Spleen (tissue), 11 donors: ENCODE results near the gene TCF7L2. TPM values are rescaled to one million over a fixed set of nuclear protein-coding genes. Genes with fewer than 3 reads are reported as not detected.

Experiments
- DNase-seq: peaks from one replicate; pipeline ENCODE4 v3.0.0-alpha.2; 2020
- H3K27ac ChIP-seq, 8 donors: fragments of 200-600 bp; sonication (generic) in 7 of 8; 1 replicate in 4 of 8; 2 replicates in 4 of 8; pipeline versions ENCODE4 v1.5.0 to v1.8.0; 2016 to 2021; ENCODE audit warnings: inconsistent platforms in 4 of 8, mild to moderate bottlenecking in 4 of 8, moderate library complexity in 1 of 8
- H3K27me3 ChIP-seq, 7 donors: fragments of 200-600 bp; sonication (generic) in 6 of 7; replicated peaks in 1 of 7; 1 replicate in 4 of 7; 2 replicates in 3 of 7; pipeline versions ENCODE4 v1.5.0 to v1.8.0; 2016 to 2021; ENCODE audit warnings: inconsistent platforms in 3 of 7, mild to moderate bottlenecking in 1 of 7
- H3K36me3 ChIP-seq, 6 donors: fragments of 200-600 bp; sonication (generic) in 5 of 6; 1 replicate in 4 of 6; 2 replicates in 2 of 6; pipeline versions ENCODE4 v1.5.0 to v1.8.0; 2016 to 2021; ENCODE audit warnings: inconsistent platforms in 2 of 6
- H3K4me1 ChIP-seq, 6 donors: fragments of 200-600 bp; sonication (generic) in 5 of 6; 1 replicate in 3 of 6; 2 replicates in 3 of 6; pipeline versions ENCODE4 v1.5.0 to v1.8.0; 2016 to 2021; ENCODE audit warnings: inconsistent platforms in 3 of 6
- H3K4me3 ChIP-seq, 8 donors: fragments of 200-600 bp; sonication (generic) in 7 of 8; 1 replicate in 4 of 8; 2 replicates in 4 of 8; pipeline versions ENCODE4 v1.5.0 to v1.8.0; 2016 to 2021; ENCODE audit warnings: inconsistent platforms in 4 of 8, mild to moderate bottlenecking in 4 of 8, moderate library complexity in 2 of 8
- H3K9me3 ChIP-seq, 8 donors: fragments of 200-600 bp; sonication (generic) in 7 of 8; 1 replicate in 4 of 8; 2 replicates in 4 of 8; pipeline versions ENCODE4 v1.5.0 to v1.8.0; 2016 to 2021; ENCODE audit warnings: inconsistent platforms in 4 of 8
- POLR2A ChIP-seq, 3 donors: fragments of 450-650 bp; IDR thresholded peaks; one replicate each; pipeline ENCODE4 v1.5.1; 2017; ENCODE audit warnings: antibody characterized with exemption in 3 of 3, mild to moderate bottlenecking in 1 of 3
- POLR2AphosphoS5 ChIP-seq, 3 donors: sonication (generic); formaldehyde crosslinking; IDR thresholded peaks; one replicate each; pipeline ENCODE4 v1.5.1; 2017; ENCODE audit warnings: antibody characterized with exemption in 3 of 3
- WGBS, 5 donors: extraction: QIAGEN DNeasy Blood & Tissue Kit in 3 of 5; methylation state at CpG; one replicate each; pipeline versions ENCODE4 v1.1.5 to v1.1.7; 2013 to 2018; 5-methylcytosine and 5-hydroxymethylcytosine counted together
- intact Hi-C: fragments of 100-400 bp; cut with DNase I; formaldehyde crosslinking; loops from one replicate; pipeline ENCODE4 v1.15.0; 2023; ENCODE audit warnings: low total_unique reads
- polyA plus RNA-seq, 3 donors: library from polyadenylated mRNA; stranded (reverse); fragments of 200-250 nt; gene quantifications; one replicate each; pipeline ENCODE4 v1.2.1, GENCODE V29; 2013
- total RNA-seq, 7 donors: library from RNA; depleted of rRNA in 3 of 7; stranded (reverse); fragments of >200 nt in 3 of 7; fragmentation: NEBNext Ultra II Directional in 4 of 7; extraction: Animal tissue kit (Norgen Biotek cat#: 25700) in 4 of 7; gene quantifications; one replicate each; pipeline versions ENCODE4 v1.1.0 to v1.2.1, GENCODE V29; 2016 to 2021
- TF ChIP-seq, protein P1 (sequence below), 11 experiments: fragments of 200-600 bp in 7 of 11; fragments of 450-650 bp in 4 of 11; sonication (generic) in 4 of 11; IDR thresholded peaks in 8 of 11; conservative IDR thresholded peaks in 3 of 11; 1 replicate in 7 of 11; 2 replicates in 4 of 11; pipeline versions ENCODE4 v1.4.0 to v1.8.0; 2016 to 2021; ENCODE audit warnings: antibody characterized with exemption in 11 of 11, inconsistent platforms in 4 of 11, mild to moderate bottlenecking in 1 of 11
- donor health status: healthy with polysubstance abuse.
- donor health status: DM: no; HTN: no; CAD: no; lungs with moderate emphysema.
- donor health status: DM: no; HTN: no; CAD: no.
- donor health status: Bipolar disorder and iron deficiency.
- donor health status: healthy.
- donor health status: DM: no; HTN: no; CAD: no.
- donor health status: DM: yes; HTN: yes; CAD: no.

TCF7L2 gene
- total and polyA plus RNA-seq, 10 donors: 4.6 to 85.6 (median 34.7) TPM

DNA sequence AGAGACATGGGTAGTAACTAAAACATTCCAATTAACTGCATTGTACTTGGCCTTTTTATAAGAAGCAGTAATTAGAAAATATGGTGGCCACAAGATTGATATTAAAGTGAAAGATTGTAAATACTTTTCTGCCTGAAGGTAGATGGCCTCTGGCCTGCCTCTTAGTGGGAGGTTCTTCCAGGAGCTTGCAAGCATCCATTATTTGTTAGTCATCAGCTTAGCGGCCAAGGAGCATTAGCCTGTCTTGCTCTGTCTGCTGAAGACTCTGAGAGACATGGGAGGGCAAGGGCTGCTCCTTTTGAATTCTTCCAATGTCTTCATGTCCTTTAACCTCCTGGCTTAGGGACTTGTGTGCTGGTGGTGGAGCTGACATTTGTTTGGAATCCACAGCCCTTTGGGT is 80.4 kb downstream of the TCF7L2 start:
- Histone ChIP-seq H3K27ac (no peak overlapping the region), H3K4me1 (peaks cover 0 to 69% (median 20%) of the 10 kb centered on the region in 6 donors), H3K36me3 (no peaks in the 10 kb centered on the region), H3K27me3 (no peaks in the 10 kb centered on the region), H3K9me3 (no peaks in the 10 kb centered on the region), H3K4me3 (no peak overlapping the region)
- no peak for TF ChIP-seq POLR2A (IDR thresholded peaks at IDR 0.05)
- TF ChIP-seq POLR2AphosphoS5 (IDR thresholded peaks at IDR 0.05): no peak
- TF ChIP-seq, protein P1, sequence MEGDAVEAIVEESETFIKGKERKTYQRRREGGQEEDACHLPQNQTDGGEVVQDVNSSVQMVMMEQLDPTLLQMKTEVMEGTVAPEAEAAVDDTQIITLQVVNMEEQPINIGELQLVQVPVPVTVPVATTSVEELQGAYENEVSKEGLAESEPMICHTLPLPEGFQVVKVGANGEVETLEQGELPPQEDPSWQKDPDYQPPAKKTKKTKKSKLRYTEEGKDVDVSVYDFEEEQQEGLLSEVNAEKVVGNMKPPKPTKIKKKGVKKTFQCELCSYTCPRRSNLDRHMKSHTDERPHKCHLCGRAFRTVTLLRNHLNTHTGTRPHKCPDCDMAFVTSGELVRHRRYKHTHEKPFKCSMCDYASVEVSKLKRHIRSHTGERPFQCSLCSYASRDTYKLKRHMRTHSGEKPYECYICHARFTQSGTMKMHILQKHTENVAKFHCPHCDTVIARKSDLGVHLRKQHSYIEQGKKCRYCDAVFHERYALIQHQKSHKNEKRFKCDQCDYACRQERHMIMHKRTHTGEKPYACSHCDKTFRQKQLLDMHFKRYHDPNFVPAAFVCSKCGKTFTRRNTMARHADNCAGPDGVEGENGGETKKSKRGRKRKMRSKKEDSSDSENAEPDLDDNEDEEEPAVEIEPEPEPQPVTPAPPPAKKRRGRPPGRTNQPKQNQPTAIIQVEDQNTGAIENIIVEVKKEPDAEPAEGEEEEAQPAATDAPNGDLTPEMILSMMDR (IDR thresholded peaks at IDR 0.05 in 8 of 11, conservative IDR thresholded peaks at IDR 0.05 in 3 of 11): no peak
- WGBS, 5 donors: 83 to 100% (median 94%) methylated on average over 1 of the region's 1 CpG
- intact Hi-C loops: no loop called here
- DNase-seq: no peak

- intact Hi-C loops: no loop called here
- Histone ChIP-seq H3K4me1 (peaks cover 0 to 65% (median 22%) of the 10 kb centered on the region in 6 donors), H3K27me3 (no peaks in the 10 kb centered on the region), H3K36me3 (no peaks in the 10 kb centered on the region), H3K4me3 (no peak overlapping the region), H3K27ac (no peak overlapping the region), H3K9me3 (no peaks in the 10 kb centered on the region)
- 77 to 83% (median 80%) methylated on average over 1 of the region's 1 CpG for WGBS, 5 donors
- TF ChIP-seq POLR2AphosphoS5 (IDR thresholded peaks at IDR 0.05) (no peak), POLR2A (IDR thresholded peaks at IDR 0.05) (no peak)
- TF ChIP-seq, protein P1 (IDR thresholded peaks at IDR 0.05 in 8 of 11, conservative IDR thresholded peaks at IDR 0.05 in 3 of 11): no peak
- DNase-seq: no peak
These were observed 81.1 kb downstream of the TCF7L2 start for GRCh38 chr10:113031147-113031546.

GRCh38 chr10:113033991-113034390 is 83.9 kb downstream of the TCF7L2 start:
- TF ChIP-seq POLR2AphosphoS5 (IDR thresholded peaks at IDR 0.05) (no peak), POLR2A (IDR thresholded peaks at IDR 0.05) (peak in 1 of 3 donors; percentile 6)
- peaks cover 0 to 38% (median 8%) of the 10 kb centered on the region in 6 donors for H3K4me1 ChIP-seq
- H3K9me3 ChIP-seq: no peaks in the 10 kb centered on the region
- H3K27ac ChIP-seq: peak overlapping the region in 3 of 8 donors; percentile 44 to 53 (median 45)
- intact Hi-C loops: no loop called here
- H3K4me3 ChIP-seq: no peak overlapping the region
- WGBS, 5 donors: 69 to 88% (median 76%) methylated on average over 8 of the region's 8 CpGs
- DNase-seq: no peak
- H3K36me3 ChIP-seq: no peaks in the 10 kb centered on the region
- H3K27me3 ChIP-seq: no peaks in the 10 kb centered on the region

DNA sequence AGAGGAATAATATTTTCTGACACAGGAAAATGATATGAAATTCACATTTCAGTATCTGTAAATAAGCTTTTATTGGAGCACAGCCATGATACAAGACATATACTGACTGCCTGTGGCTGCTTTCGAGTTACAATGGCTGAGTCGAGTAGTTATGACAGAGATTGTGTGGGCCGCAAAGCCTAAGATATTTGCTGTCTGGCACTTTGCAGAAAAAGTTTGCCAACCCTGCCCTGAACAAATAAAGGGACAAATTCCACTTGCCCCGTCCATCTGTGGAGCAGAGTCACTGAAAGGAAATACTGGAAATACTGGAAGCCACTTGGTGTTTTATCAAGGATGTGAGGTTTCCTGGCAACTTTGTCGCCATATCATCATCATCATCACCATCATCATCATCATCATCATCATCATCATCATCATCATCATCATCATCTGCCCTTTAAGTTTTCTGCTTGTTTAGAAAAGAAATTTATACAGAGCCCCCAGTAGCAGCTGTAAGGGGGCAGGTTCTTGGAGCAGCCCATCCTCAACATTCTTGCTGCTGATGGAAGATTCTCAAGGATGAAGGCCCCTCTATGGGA is 85.8 kb downstream of the TCF7L2 start:
- no peaks in the 10 kb centered on the region for H3K27me3 ChIP-seq
- H3K27ac ChIP-seq: no peak overlapping the region
- no peak overlapping the region for H3K4me3 ChIP-seq
- H3K4me1 ChIP-seq: peaks cover 0 to 39% (median 8%) of the 10 kb centered on the region in 6 donors
- no peaks in the 10 kb centered on the region for H3K9me3 ChIP-seq
- H3K36me3 ChIP-seq: peaks cover 0 to 6% (median 0%) of the 10 kb centered on the region in 6 donors
- DNase-seq: no peak
- WGBS, 5 donors: 78 to 86% (median 84%) methylated on average over 5 of the region's 5 CpGs
- intact Hi-C loops: no loop called here
- TF ChIP-seq POLR2AphosphoS5 (IDR thresholded peaks at IDR 0.05) (no peak), POLR2A (IDR thresholded peaks at IDR 0.05) (no peak)
- TF ChIP-seq, protein P1 (IDR thresholded peaks at IDR 0.05 in 8 of 11, conservative IDR thresholded peaks at IDR 0.05 in 3 of 11): no peak
